HCEC 1CT (cell line): Measurements from ENCODE around the gene CNN1.
"Not testable (repeated sequence)": the region's sequence is repeated elsewhere in the genome, so short reads cannot be mapped to it uniquely, and the experiment has no call there.

Source experiments
- DNase-seq: peaks from one replicate; pipeline ENCODE4 v3.0.0-alpha.2; 2017

The CNN1 gene

DNA sequence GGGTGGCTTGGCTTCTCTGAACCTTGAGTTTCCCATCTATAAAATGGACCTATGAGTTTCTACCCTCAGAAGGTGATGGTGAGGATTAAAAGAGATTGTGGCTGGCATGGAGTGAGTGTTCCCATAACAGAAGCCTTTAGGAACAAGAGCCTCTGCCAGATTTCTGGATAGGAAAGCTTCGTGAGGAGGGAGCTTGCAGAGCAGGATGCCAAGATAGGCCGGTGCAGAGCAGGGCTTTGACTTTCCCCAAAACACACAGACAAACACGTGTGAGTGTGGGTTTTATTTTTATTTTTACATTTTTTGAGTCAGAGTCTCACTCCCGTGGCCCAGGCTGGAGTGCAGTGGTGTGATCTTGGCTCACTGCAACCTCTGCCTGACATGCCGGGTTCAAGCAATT is 3.7 kb upstream of the CNN1 start:
- DNase-seq: no peak

DNA sequence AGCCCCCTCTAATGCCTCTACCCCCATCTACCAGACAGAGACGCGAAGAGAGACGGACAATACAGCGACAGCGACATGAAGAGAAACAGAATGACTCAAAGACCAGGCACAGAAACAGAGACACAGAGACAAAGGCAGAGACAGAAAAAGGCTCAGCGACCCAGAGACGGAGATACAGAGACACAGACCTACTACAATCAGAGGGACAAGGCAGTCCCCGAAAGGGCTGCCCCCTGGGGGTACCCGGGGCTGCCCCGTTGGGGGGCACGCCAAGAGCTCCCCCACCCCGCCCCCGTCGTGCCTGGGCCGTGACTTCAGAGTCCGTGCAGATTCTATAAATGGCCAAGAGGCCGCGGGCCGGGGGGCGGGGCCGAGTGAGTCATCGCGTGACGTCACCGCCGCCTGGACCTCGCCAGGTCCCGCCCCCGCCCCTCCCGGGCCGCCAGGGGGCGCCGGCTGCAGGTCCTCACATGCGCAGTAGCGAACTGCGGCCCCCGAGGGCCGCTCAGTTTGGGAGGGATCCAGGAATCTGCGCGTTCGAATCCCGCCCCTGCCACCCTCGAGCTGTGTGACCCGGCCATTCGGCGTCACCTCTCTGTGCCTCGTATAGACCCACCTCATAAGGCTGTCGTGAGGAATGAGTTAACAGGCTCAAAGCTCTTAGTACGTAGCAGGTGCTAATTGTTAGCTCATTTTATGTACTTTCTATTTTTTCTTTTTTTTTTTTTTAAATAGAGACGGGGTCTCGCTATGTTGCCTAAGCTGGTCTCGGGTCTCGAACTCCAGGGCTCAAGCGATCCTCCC is 2.7 kb upstream of the CNN1 start:
- DNase-seq: peak; percentile 85

GRCh38 chr19:11539495-11540365 is 1.1 kb downstream of the CNN1 start:
- DNase-seq: no peak

DNA sequence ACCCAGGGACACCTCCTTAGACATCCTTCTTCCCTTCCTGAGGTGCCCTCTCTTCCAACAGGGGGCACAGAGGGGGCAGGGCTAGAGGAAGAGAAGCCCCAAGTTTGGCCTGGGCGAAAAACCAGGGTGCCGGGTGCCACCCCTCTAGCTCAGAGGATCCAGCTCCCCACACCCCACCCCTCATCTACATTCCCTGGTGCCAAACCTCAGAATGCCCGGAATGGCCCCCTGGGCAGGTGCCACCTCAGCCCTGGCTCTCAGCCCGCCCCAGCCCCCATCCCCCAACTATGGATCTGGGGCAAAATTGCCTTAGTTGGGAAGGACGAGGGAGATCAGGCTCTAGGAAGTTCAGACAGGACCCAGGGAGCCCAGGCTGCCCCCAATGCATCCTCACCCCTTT is 2.0 kb downstream of the CNN1 start:
- no peak for DNase-seq

DNA sequence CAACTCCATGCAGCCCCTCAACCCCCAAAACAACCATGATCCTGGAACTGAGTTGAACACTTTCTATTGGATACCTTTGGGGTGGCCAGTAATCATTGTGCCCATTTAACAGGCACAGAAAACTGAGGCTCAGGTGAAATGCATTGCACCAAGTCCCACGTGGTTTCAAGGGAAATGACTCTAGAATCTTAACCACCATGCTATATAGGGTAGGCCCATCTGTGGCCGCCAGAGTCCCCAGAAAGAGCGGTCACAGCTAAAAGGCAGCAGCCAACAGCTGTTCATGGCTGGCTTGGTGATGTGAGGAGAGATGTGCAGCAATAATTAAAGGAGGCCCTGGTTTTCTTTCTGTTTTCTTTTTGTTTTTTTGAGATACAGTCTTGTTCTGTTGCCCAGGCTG is 2.6 kb downstream of the CNN1 start:
- DNase-seq: no peak

DNA sequence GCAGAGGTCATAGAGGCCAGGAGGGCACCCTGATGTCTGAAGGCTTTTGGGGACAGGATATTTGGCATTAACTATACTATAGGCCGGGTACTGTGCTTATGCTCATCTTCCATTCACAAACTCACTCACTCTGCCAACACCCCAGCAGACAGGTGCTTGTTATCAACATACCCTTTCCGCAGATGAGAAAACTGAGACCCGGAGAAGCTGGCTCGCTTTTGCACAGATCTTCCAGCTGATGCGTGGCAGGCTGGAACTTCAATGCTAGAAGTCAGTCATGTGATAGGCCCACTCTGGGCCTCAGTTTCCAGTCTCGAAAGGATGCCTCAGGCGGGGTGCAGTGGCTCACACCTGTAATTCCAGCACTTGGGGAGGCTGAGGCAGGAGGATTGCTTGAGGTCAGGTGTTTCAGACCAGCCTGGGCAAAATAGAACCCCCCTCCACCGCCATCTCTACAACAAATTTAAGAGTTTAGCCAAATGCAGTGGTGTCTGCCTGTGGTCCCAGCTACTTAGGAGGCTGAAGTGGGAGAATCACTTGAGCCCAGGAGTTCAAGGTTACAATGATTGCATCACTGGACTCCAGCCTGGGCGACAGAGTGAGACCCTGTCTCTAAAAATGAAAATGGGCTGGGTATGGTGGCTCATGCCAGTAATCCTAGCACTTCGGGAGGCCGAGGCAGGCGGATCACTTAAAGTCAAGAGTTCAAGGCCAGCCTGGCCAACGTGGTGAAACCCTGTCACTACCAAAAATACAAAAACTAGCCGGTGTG is 9.5 kb downstream of the CNN1 start:
- no peak for DNase-seq

DNA sequence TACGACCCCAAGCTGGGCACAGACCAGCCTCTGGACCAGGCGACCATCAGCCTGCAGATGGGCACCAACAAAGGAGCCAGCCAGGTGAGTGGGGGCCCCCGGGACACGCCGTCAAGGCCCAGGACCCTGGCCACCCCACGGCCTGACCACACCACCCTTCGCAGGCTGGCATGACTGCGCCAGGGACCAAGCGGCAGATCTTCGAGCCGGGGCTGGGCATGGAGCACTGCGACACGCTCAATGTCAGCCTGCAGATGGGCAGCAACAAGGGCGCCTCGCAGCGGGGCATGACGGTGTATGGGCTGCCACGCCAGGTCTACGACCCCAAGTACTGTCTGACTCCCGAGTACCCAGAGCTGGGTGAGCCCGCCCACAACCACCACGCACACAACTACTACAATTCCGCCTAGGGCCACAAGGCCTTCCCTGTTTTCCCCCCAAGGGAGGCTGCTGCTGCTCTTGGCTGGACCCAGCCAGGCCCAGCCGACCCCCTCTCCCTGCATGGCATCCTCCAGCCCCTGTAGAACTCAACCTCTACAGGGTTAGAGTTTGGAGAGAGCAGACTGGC is 10.8 kb downstream of the CNN1 start:
- no peak for DNase-seq

DNA sequence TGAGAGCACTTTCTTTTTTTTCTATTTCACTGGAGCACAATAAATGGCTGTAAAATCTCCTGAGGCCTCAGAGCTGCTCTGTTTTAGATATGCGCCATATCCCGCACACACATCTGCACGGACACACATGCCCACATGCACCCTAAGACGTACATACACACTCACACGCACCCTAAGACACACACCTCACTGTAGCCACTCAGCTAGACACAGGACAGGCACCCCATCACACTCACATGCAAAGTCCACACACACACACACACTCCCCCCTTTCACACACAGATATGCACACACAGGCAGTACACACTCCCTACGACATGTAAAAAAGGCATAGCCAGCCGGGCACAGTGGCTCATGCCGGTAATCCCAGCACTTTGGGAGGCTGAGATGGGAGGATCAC is 11.6 kb downstream of the CNN1 start:
- no peak for DNase-seq

- no peak for DNase-seq
Observed at GRCh38 chr19:11551603-11552235, 13.1 kb downstream of the CNN1 start.

- DNase-seq: no peak
Observed at GRCh38 chr19:11552666-11553372, 14.2 kb downstream of the CNN1 start.

DNA sequence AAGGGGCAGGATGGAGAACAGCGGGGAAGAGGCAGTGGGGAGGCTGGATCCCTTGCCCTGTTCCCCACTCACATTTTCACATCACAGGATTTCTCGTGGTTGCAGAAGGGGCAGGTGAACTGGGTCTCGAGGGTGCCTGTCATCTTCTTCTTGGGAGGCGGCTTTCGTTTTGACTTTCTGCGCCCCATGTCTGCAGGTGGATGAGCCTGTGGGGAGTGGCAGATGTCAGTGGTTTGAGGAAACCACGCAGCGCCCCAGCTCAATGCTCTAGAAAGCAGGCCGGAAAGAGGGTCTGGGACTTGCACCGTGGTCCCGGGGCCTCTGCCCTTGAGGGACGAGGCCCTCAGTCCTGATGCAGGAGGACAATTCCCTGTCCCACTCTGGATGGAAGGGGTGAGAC is 15.5 kb downstream of the CNN1 start:
- no peak for DNase-seq

DNA sequence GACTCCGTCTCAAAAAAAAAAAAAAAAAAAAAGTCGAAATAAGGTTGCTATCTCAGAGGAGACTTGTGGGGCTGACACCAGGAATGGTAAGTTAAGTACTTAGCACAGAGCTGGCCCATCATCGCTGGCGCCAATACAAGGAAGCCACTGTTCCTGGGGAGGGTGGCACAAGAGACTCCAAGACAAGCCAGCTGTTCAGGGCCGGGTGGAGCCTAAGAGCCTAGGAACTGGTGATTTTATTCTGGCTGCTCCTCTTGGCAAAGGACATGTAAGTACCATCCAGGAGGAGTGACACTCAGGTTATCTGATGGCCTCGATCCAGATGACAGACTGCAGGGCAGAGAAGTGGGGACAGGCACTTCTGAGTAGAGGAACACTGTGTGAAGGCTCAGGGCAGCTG is 16.6 kb downstream of the CNN1 start:
- no peak for DNase-seq

DNA sequence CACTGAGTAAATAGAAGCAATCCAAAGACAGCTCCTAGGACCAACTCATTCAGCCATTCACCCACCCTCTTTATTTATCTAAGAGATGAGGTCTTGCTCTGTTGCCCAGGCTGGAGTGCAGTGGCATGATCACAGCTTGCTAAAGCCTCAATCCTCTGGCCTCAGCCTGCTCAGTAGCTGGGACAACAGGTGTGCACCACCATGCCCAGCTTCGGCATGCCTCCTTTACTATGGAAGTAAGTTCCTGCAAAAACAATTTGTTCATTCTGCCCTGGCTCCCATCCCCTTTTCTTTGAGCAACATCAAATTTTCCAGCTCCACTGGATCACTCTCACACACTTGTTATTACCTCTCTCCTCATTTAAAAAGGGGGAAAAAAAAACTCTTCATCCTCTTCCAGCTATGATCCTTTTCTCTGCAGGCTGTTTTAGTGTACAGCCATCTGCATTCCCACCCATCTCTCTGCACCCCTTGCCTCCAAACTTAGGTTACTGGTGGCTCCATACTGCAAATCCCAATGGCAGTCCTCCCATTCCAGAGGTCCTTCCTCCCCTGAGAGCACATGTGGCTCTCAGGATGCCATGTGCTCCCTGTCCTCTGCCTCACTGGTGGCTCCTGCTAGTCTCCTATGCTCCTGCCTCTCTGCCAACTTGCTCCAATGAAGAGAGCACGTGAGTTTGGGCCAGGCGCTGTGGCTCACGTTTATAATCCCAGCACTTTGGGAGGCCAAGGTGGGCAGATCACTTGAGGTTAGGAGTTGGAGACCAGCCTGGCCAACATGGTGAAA is 18.2 kb downstream of the CNN1 start:
- DNase-seq: no peak

GRCh38 chr19:11558881-11559828 is 20.5 kb downstream of the CNN1 start, which contains the start of gene ELOF1:
TSS of gene ELOF1 (minus strand) at chr19:11559230. CDS start at chr19:11554347, 4,883 bp downstream.
- DNase-seq: peak; percentile 95

GRCh38 chr19:11560404-11561051 is 21.9 kb downstream of the CNN1 start:
- DNase-seq: peak; percentile 62

GRCh38 chr19:11563532-11563931 is 24.9 kb downstream of the CNN1 start:
- DNase-seq: no peak

GRCh38 chr19:11564082-11564807 is 25.6 kb downstream of the CNN1 start:
- DNase-seq: not testable (repeated sequence)

DNA sequence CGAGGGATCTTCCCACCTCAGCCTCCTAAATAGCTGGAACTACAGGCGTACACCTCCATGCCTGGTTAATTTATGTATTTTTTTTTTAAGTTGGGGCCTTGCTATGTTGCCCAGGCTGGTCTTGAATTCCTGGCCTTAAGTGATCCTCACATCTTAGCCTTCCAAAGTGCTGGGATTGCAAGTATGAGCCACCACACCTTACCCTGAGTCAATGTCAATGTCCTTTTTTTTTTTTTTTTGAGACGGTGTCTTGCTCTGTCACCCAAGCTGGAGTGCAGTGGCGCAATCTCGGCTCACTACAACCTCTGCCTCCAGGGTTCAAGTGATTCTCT is 27.0 kb downstream of the CNN1 start:
- DNase-seq: not testable (repeated sequence)

DNA sequence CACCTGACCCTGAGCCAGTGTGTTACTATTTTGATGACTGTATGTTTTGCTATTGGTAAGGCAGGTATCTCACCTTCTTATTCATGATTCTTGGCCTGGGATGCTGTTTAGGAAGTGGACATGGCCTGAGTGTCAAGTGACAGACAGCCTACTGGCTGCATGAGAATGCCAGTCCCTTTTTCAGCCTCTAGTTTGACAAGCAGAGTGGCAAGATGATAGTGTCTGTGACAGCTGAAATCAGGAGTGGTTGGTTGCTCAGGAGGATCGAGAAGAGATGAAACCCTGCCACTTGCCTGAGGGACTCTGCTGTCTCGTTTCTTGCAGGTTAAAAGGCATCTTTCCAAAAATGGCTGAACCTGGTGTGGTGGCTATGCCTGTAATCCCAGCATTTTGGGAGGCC is 27.5 kb downstream of the CNN1 start:
- DNase-seq: no peak
